ENCODE measurements around the gene ERCC1.
"Not testable (repeated sequence)": the region's sequence is repeated elsewhere in the genome, so short reads cannot be mapped to it uniquely, and the experiment has no call there.

The ERCC1 gene

GRCh38 chr19:45455707-45456499, 32.2 kb upstream of the ERCC1 start:
- DNase-seq (ENCODE audit: low read depth) = no peak

GRCh38 chr19:45451850-45452387, 28.2 kb upstream of the ERCC1 start:
- DNase-seq (ENCODE audit: low read depth) = no peak

- DNase-seq (ENCODE audit: low read depth) = peak; percentile 54
Measured at GRCh38 chr19:45451131-45451849, 27.6 kb upstream of the ERCC1 start.

GRCh38 chr19:45450012-45450333, 26.3 kb upstream of the ERCC1 start:
- DNase-seq (ENCODE audit: low read depth) = no peak

- DNase-seq (ENCODE audit: low read depth) = no peak
Measured at GRCh38 chr19:45448887-45449299, 25.2 kb upstream of the ERCC1 start.

- DNase-seq (ENCODE audit: low read depth) = no peak
Measured at GRCh38 chr19:45448425-45448756, 24.7 kb upstream of the ERCC1 start.

GRCh38 chr19:45446944-45447343, 23.2 kb upstream of the ERCC1 start:
- no peak for DNase-seq (ENCODE audit: low read depth)

- no peak for DNase-seq (ENCODE audit: low read depth)
Measured at GRCh38 chr19:45446295-45446694, 22.6 kb upstream of the ERCC1 start.

- no peak for DNase-seq (ENCODE audit: low read depth)
Measured at GRCh38 chr19:45445139-45445538, 21.4 kb upstream of the ERCC1 start.

GRCh38 chr19:45444318-45445041, 20.8 kb upstream of the ERCC1 start:
- DNase-seq (ENCODE audit: low read depth) = peak; percentile 69

- no peak for DNase-seq (ENCODE audit: low read depth)
Measured at GRCh38 chr19:45443462-45444317, 20.0 kb upstream of the ERCC1 start.

- DNase-seq (ENCODE audit: low read depth) = no peak
Measured at GRCh38 chr19:45442778-45443461, 19.2 kb upstream of the ERCC1 start.

GRCh38 chr19:45442408-45442777, 18.7 kb upstream of the ERCC1 start:
- DNase-seq (ENCODE audit: low read depth) = no peak

GRCh38 chr19:45440873-45441654, 17.3 kb upstream of the ERCC1 start:
- no peak for DNase-seq (ENCODE audit: low read depth)

GRCh38 chr19:45440259-45440638, 16.5 kb upstream of the ERCC1 start:
- DNase-seq (ENCODE audit: low read depth) = no peak

- DNase-seq (ENCODE audit: low read depth) = peak; percentile 75
Measured at GRCh38 chr19:45439569-45440258, 16.0 kb upstream of the ERCC1 start.

GRCh38 chr19:45439190-45439568, 15.5 kb upstream of the ERCC1 start:
- DNase-seq (ENCODE audit: low read depth) = no peak

- DNase-seq (ENCODE audit: low read depth) = no peak
Measured at GRCh38 chr19:45437328-45437727, 13.6 kb upstream of the ERCC1 start.

- not testable (repeated sequence) for DNase-seq (ENCODE audit: low read depth)
Measured at GRCh38 chr19:45432543-45432942, 8.8 kb upstream of the ERCC1 start.

- not testable (repeated sequence) for DNase-seq (ENCODE audit: low read depth)
Measured at GRCh38 chr19:45431008-45431407, 7.3 kb upstream of the ERCC1 start.

All from T follicular helper cell (primary cell).